ENCODE results near the gene SNTA1.
"Not testable (repeated sequence)": the region's sequence is repeated elsewhere in the genome, so short reads cannot be mapped to it uniquely, and the experiment has no call there.

The SNTA1 gene

GRCh38 chr20:33465481-33466302 lies 22.1 kb upstream of the SNTA1 start:
- DNase-seq, result no peak

GRCh38 chr20:33464759-33465158 lies 21.2 kb upstream of the SNTA1 start:
- DNase-seq, result not testable (repeated sequence)

GRCh38 chr20:33463332-33464101 lies 20.0 kb upstream of the SNTA1 start:
- DNase-seq, result no peak

GRCh38 chr20:33460711-33461110 lies 17.1 kb upstream of the SNTA1 start:
- no peak for DNase-seq

- no peak for DNase-seq
Observed at GRCh38 chr20:33459599-33459998, 16.0 kb upstream of the SNTA1 start.

- DNase-seq, result peak; percentile 57
Observed at GRCh38 chr20:33456916-33457642, 13.5 kb upstream of the SNTA1 start.

- DNase-seq, result no peak
Observed at GRCh38 chr20:33450867-33451266, 7.3 kb upstream of the SNTA1 start.

GRCh38 chr20:33445881-33446625 lies 2.5 kb upstream of the SNTA1 start:
- DNase-seq, result no peak

GRCh38 chr20:33444797-33445560 lies 1.4 kb upstream of the SNTA1 start:
- DNase-seq, result no peak

GRCh38 chr20:33443006-33443511 lies 504 bp downstream of the SNTA1 start:
- DNase-seq, result no peak

GRCh38 chr20:33442136-33443005 lies 1.2 kb downstream of the SNTA1 start:
- no peak for DNase-seq

GRCh38 chr20:33441142-33441955 lies 2.2 kb downstream of the SNTA1 start:
- DNase-seq, result no peak

GRCh38 chr20:33440562-33440961 lies 3.0 kb downstream of the SNTA1 start:
- not testable (repeated sequence) for DNase-seq

- no peak for DNase-seq
Observed at GRCh38 chr20:33438481-33438880, 5.1 kb downstream of the SNTA1 start.

- DNase-seq, result no peak
Observed at GRCh38 chr20:33437141-33437911, 6.2 kb downstream of the SNTA1 start.

- DNase-seq, result no peak
Observed at GRCh38 chr20:33434434-33434833, 9.1 kb downstream of the SNTA1 start.

- no peak for DNase-seq
Observed at GRCh38 chr20:33433465-33434234, 9.9 kb downstream of the SNTA1 start.

GRCh38 chr20:33431797-33432381 lies 11.7 kb downstream of the SNTA1 start:
- no peak for DNase-seq

Measured in NCI-H2107 (cell line).